ENCODE data around the gene FSTL4.

FSTL4 gene

GRCh38 chr5:133290669-133291240 lies 321.6 kb downstream of the FSTL4 start:
- DNase-seq (ENCODE audit: low read depth), result no peak

- no peak for DNase-seq (ENCODE audit: low read depth)
Measured at GRCh38 chr5:133289686-133290367, 322.5 kb downstream of the FSTL4 start.

- DNase-seq (ENCODE audit: low read depth), result peak; percentile 43
Measured at GRCh38 chr5:133287500-133287899, 324.8 kb downstream of the FSTL4 start.

GRCh38 chr5:133286483-133286882 lies 325.9 kb downstream of the FSTL4 start:
- no peak for DNase-seq (ENCODE audit: low read depth)

- peak; percentile 42 for DNase-seq (ENCODE audit: low read depth)
Measured at GRCh38 chr5:133285583-133286021, 326.7 kb downstream of the FSTL4 start.

GRCh38 chr5:133284306-133284705 lies 328.0 kb downstream of the FSTL4 start:
- DNase-seq (ENCODE audit: low read depth), result no peak

- DNase-seq (ENCODE audit: low read depth), result no peak
Measured at GRCh38 chr5:133278317-133278716, 334.0 kb downstream of the FSTL4 start.

GRCh38 chr5:133277744-133278143 lies 334.6 kb downstream of the FSTL4 start:
- no peak for DNase-seq (ENCODE audit: low read depth)

GRCh38 chr5:133276171-133276570 lies 336.2 kb downstream of the FSTL4 start:
- no peak for DNase-seq (ENCODE audit: low read depth)

- no peak for DNase-seq (ENCODE audit: low read depth)
Measured at GRCh38 chr5:133275631-133276030, 336.7 kb downstream of the FSTL4 start.

GRCh38 chr5:133274597-133274935 lies 337.8 kb downstream of the FSTL4 start:
- DNase-seq (ENCODE audit: low read depth), result no peak

- peak; percentile 47 for DNase-seq (ENCODE audit: low read depth)
Measured at GRCh38 chr5:133273661-133274596, 338.4 kb downstream of the FSTL4 start.

GRCh38 chr5:133272345-133272744 lies 340.0 kb downstream of the FSTL4 start:
- DNase-seq (ENCODE audit: low read depth), result no peak

- no peak for DNase-seq (ENCODE audit: low read depth)
Measured at GRCh38 chr5:133271606-133272005, 340.7 kb downstream of the FSTL4 start.

GRCh38 chr5:133269691-133270090 lies 342.6 kb downstream of the FSTL4 start:
- DNase-seq (ENCODE audit: low read depth), result no peak

GRCh38 chr5:133267601-133268000 lies 344.7 kb downstream of the FSTL4 start:
- DNase-seq (ENCODE audit: low read depth), result no peak

- DNase-seq (ENCODE audit: low read depth), result no peak
Measured at GRCh38 chr5:133266966-133267365, 345.4 kb downstream of the FSTL4 start.

- DNase-seq (ENCODE audit: low read depth), result no peak
Measured at GRCh38 chr5:133266527-133266878, 345.8 kb downstream of the FSTL4 start.

GRCh38 chr5:133265720-133266526 lies 346.4 kb downstream of the FSTL4 start:
- no peak for DNase-seq (ENCODE audit: low read depth)

- DNase-seq (ENCODE audit: low read depth), result no peak
Measured at GRCh38 chr5:133265257-133265656, 347.1 kb downstream of the FSTL4 start.

GRCh38 chr5:133262690-133263089 lies 349.7 kb downstream of the FSTL4 start:
- no peak for DNase-seq (ENCODE audit: low read depth)

GRCh38 chr5:133261993-133262392 lies 350.3 kb downstream of the FSTL4 start:
- no peak for DNase-seq (ENCODE audit: low read depth)
